NCI-H187 (cell line): Measurements from ENCODE around the gene CDH4.
"Not testable (repeated sequence)": the region's sequence is repeated elsewhere in the genome, so short reads cannot be mapped to it uniquely, and the experiment has no call there.

Source experiments
- DNase-seq, 2 experiments: peaks; one replicate each; lab custom pipeline; 2025; lab: John Stamatoyannopoulos, UW

CDH4 gene

GRCh38 chr20:61419010-61419409, 166.9 kb downstream of the CDH4 start:
- DNase-seq = no peak

- no peak for DNase-seq
Measured at GRCh38 chr20:61419501-61419900, 167.4 kb downstream of the CDH4 start.

- no peak for DNase-seq
Measured at GRCh38 chr20:61420056-61420455, 168.0 kb downstream of the CDH4 start.

- no peak for DNase-seq
Measured at GRCh38 chr20:61420781-61421180, 168.7 kb downstream of the CDH4 start.

GRCh38 chr20:61422636-61423425, 170.8 kb downstream of the CDH4 start:
- peak in 1 of 2 experiments; percentile 14 for DNase-seq

- no peak for DNase-seq
Measured at GRCh38 chr20:61424011-61424627, 172.1 kb downstream of the CDH4 start.

- DNase-seq = no peak
Measured at GRCh38 chr20:61424628-61425420, 172.8 kb downstream of the CDH4 start.

- DNase-seq = not testable (repeated sequence)
Measured at GRCh38 chr20:61425541-61425991, 173.5 kb downstream of the CDH4 start.

GRCh38 chr20:61426352-61426751, 174.3 kb downstream of the CDH4 start:
- DNase-seq = no peak

- no peak for DNase-seq
Measured at GRCh38 chr20:61429458-61430227, 177.6 kb downstream of the CDH4 start.

- no peak for DNase-seq
Measured at GRCh38 chr20:61430228-61430624, 178.2 kb downstream of the CDH4 start.

GRCh38 chr20:61433176-61433575, 181.1 kb downstream of the CDH4 start:
- DNase-seq = no peak

- DNase-seq = no peak
Measured at GRCh38 chr20:61433816-61434215, 181.8 kb downstream of the CDH4 start.

- peak; percentile 71 to 85 for DNase-seq
Measured at GRCh38 chr20:61434341-61434781, 182.3 kb downstream of the CDH4 start.

GRCh38 chr20:61435184-61435822, 183.2 kb downstream of the CDH4 start:
- DNase-seq = no peak

- no peak for DNase-seq
Measured at GRCh38 chr20:61435823-61436220, 183.8 kb downstream of the CDH4 start.

- no peak for DNase-seq
Measured at GRCh38 chr20:61436283-61436666, 184.2 kb downstream of the CDH4 start.

- DNase-seq = peak in 1 of 2 experiments; percentile 14
Measured at GRCh38 chr20:61436667-61437279, 184.7 kb downstream of the CDH4 start.

- no peak for DNase-seq
Measured at GRCh38 chr20:61437280-61438206, 185.5 kb downstream of the CDH4 start.

GRCh38 chr20:61438285-61438684, 186.2 kb downstream of the CDH4 start:
- DNase-seq = no peak
